ENCODE results near the gene AGBL3. TPM values are rescaled to one million over a fixed set of nuclear protein-coding genes. Genes with fewer than 3 reads are reported as not detected.

Gene AGBL3
- total and polyA plus RNA-seq, 8 donors: 2.7 to 15.3 (median 11.3) TPM

DNA sequence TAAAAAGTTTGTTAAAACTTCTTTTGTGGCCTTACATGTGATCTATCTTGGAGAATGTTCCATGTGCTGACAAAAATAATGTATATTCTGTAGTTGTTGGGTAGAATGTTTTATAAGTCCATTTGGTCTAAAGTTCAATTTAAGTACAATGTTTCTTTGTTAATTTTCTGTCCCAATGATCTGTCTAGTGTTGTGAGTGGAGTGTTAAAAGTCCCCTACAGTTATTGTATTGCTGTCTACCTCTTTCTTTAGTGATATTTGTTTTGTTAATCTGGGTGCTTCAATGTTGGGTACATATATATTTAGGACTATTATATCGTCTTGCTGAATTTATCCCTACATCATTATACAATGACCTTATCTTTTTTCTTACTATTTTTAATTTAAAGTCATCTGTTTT lies 168.4 kb downstream of the AGBL3 start:
- Histone ChIP-seq H3K27me3 (no peaks in the 10 kb centered on the region), H3K4me1 (peaks cover 7 to 41% of the 10 kb centered on the region in 2 donors), H3K4me3 (no peak overlapping the region), H3K9me3 (peaks cover 0 to 15% of the 10 kb centered on the region in 2 donors), H3K36me3 (peaks cover 0 to 7% of the 10 kb centered on the region in 2 donors), H3K27ac (no peak overlapping the region)
- ATAC-seq (no peak), DNase-seq (no peak)
- intact Hi-C loops (cut with DNase I): no loop called here
- TF ChIP-seq, protein P1, sequence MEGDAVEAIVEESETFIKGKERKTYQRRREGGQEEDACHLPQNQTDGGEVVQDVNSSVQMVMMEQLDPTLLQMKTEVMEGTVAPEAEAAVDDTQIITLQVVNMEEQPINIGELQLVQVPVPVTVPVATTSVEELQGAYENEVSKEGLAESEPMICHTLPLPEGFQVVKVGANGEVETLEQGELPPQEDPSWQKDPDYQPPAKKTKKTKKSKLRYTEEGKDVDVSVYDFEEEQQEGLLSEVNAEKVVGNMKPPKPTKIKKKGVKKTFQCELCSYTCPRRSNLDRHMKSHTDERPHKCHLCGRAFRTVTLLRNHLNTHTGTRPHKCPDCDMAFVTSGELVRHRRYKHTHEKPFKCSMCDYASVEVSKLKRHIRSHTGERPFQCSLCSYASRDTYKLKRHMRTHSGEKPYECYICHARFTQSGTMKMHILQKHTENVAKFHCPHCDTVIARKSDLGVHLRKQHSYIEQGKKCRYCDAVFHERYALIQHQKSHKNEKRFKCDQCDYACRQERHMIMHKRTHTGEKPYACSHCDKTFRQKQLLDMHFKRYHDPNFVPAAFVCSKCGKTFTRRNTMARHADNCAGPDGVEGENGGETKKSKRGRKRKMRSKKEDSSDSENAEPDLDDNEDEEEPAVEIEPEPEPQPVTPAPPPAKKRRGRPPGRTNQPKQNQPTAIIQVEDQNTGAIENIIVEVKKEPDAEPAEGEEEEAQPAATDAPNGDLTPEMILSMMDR (IDR thresholded peaks at IDR 0.05): no peak

DNA sequence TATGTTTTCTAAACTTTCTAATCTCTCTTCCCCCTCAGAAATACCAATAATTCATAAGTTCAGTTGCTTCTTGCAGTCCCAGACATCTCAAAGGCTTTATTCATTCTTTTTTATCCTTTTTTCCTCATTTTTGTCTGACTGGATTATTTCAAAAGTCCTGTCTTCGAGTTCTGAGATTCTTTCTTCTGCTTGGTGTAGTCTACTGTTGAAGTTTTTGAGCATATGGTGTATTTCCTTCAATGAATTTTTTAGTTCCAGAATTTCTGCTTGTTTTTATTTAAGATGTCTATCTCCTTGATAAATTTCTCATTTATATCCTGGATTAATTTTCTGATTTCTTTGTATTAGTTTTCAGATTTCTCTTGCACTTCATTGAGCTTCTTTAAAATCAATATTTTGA lies 170.0 kb downstream of the AGBL3 start:
- TF ChIP-seq, protein P1 (IDR thresholded peaks at IDR 0.05): no peak
- Histone ChIP-seq H3K27ac (no peak overlapping the region), H3K27me3 (no peaks in the 10 kb centered on the region), H3K4me3 (no peak overlapping the region), H3K4me1 (peaks cover 22 to 46% of the 10 kb centered on the region in 2 donors), H3K36me3 (peaks cover 0 to 7% of the 10 kb centered on the region in 2 donors), H3K9me3 (peaks cover 0 to 15% of the 10 kb centered on the region in 2 donors)
- intact Hi-C loops (cut with DNase I): no loop called here
- no peak for ATAC-seq
- DNase-seq: no peak

DNA sequence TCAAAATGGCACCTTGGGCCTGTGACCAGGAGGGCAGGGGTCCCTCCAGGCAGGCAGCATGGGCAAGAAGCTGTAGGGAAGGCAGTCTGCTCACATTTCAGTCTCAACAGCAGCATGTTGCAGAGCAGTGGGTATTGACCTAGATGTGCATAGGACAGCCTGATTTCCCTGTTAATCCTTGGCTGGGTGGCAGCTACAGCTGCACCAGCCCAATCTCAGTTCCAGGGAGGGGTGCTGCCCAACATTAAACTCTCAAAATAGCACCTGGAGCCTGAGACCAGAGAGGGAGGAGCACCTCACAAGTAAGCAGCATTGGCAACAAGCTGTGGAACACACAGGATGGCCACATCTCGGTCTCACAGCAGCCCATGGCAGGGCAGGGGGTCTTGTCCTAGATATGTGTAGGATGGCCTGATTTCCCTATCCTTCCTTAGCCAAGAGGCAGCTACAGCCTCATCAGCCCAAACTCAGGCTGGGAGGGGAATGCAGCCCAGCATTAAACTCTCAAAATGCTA lies 171.9 kb downstream of the AGBL3 start:
- H3K36me3 ChIP-seq: peaks cover 0 to 1% of the 10 kb centered on the region in 2 donors
- peaks cover 23 to 43% of the 10 kb centered on the region in 2 donors for H3K4me1 ChIP-seq
- intact Hi-C loops (cut with DNase I): no loop called here
- no peak overlapping the region for H3K4me3 ChIP-seq
- TF ChIP-seq, protein P1 (IDR thresholded peaks at IDR 0.05): no peak
- peak overlapping the region in 1 of 2 donors; percentile 87 for H3K27ac ChIP-seq
- H3K27me3 ChIP-seq: no peaks in the 10 kb centered on the region
- DNase-seq (no peak), ATAC-seq (no peak)
- H3K9me3 ChIP-seq: peaks cover 0 to 15% of the 10 kb centered on the region in 2 donors

DNA sequence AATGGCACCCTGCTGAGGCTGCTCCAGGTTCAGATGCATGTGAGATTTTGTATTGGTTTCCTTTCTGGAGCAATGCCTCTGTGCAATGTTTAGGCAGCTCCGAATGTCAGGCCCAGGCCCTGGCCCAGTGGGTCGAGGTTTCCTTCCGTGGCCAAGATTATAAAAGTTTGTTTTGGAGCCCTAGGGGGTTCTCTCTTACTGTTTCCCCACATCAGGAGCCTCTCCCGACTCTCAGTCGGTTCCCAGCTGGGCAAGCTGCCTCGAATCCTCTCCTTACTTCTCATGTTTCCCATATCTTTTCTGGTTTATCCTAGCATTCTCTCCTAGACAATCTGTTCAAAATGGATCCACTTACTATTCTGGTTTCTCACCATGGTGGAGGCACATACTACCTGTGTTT lies 172.6 kb downstream of the AGBL3 start:
- H3K27ac ChIP-seq: peak overlapping the region; percentile 69 to 87
- H3K4me1 ChIP-seq: peaks cover 23 to 48% of the 10 kb centered on the region in 2 donors
- H3K4me3 ChIP-seq: no peak overlapping the region
- TF ChIP-seq, protein P1 (IDR thresholded peaks at IDR 0.05): no peak
- peaks cover 0 to 8% of the 10 kb centered on the region in 2 donors for H3K36me3 ChIP-seq
- DNase-seq (no peak), ATAC-seq (no peak)
- H3K9me3 ChIP-seq: peaks cover 0 to 15% of the 10 kb centered on the region in 2 donors
- intact Hi-C loops (cut with DNase I): no loop called here
- no peaks in the 10 kb centered on the region for H3K27me3 ChIP-seq

DNA sequence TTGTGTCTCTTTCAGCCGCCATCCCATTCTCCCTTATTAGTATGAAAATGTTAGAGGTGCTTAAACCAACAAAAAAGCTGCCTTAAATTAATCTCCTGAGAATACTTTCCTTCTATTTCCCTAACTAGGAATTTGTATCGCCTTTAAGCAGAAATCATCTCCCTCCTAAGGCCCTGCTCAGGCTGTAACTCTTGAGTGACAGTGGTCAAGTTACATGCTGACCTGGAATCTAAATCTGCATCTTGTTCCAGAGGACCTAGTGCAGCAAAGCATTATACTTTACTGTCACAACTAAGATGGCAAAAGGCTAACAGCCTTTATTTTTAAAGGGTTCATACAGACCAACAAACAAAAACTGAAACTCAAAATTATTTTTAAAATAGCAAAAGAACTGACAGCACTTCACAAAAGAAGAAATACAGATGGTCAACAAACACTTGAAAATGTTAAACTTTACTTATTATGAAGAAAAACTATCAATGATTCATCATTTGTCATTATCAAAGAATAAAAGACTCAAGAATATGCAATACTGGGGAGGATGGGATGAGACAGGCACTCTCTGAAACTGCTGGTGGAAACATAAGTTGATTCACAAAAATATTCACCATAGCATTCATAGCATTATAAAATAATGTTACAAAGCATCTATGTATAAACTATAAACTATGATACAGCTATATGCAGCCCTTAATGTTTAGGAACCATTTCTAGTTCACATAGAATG lies 173.2 kb downstream of the AGBL3 start:
- Histone ChIP-seq H3K27ac (peak overlapping the region; percentile 69 to 87), H3K9me3 (peaks cover 0 to 15% of the 10 kb centered on the region in 2 donors), H3K36me3 (peaks cover 0 to 14% of the 10 kb centered on the region in 2 donors), H3K4me3 (no peak overlapping the region), H3K27me3 (no peaks in the 10 kb centered on the region), H3K4me1 (peaks cover 23 to 55% of the 10 kb centered on the region in 2 donors)
- DNase-seq (no peak), ATAC-seq (no peak)
- intact Hi-C loops (cut with DNase I): loop anchor here in 1 of 2 donors (10.0 kb wide), 1 partner anchor 165 kb away; no protein-coding TSS in a partner anchor
- TF ChIP-seq, protein P1 (IDR thresholded peaks at IDR 0.05): no peak
